IMR-90 (cell line): ENCODE data around the gene SERPINA1. TPM values are rescaled to one million over a fixed set of nuclear protein-coding genes. Genes with fewer than 3 reads are reported as not detected.
A peak's percentile ranks its signal among the peaks of the same experiment; 100 is the strongest.

Source experiments
- ATAC-seq: fragments of 200-7000 bp; cut with Tn5 transposase; 2 replicates; pipeline ENCODE4 v1.9.1; 2020; ENCODE audit warnings: low read depth, mild to moderate bottlenecking, moderate library complexity
- BruUV-seq: library from RNA; stranded (reverse); fragments of 400-500 nt; replicated peaks from 2 replicates; lab custom pipeline; 2021; lab: Mats Ljungman, UMichigan
- CTCF ChIA-PET: fragments of 300-600 bp; formaldehyde crosslinking; extraction: SDS; loops from one replicate; lab custom pipeline; 2021; ENCODE audit warnings: antibody characterized with exemption; lab: Yijun Ruan, JAX
- POLR2A ChIA-PET: fragments of 300-600 bp; sonication (Branson Sonifier 250); formaldehyde crosslinking; loops from one replicate; lab custom pipeline; 2022; ENCODE audit warnings: antibody characterized with exemption; ENCODE audit not compliant: unreplicated experiment; lab: Charles Lee
- DNase-seq: peaks from one replicate; pipeline ENCODE4 v3.0.0; 2013
- H2AFZ ChIP-seq: replicated peaks from 2 replicates; pipeline ENCODE3; 2013; ENCODE audit warnings: low read length, mild to moderate bottlenecking; ENCODE audit not compliant: poor library complexity
- H2AK5ac ChIP-seq: 2 replicates; pipeline ENCODE4 v1.6.1; 2013; ENCODE audit warnings: low read depth, low read length, inconsistent platforms
- H2AK9ac ChIP-seq: replicated peaks from 2 replicates; pipeline ENCODE3; 2013; ENCODE audit warnings: mild to moderate bottlenecking, low read depth, low read length, moderate library complexity; ENCODE audit not compliant: poor library complexity
- H2BK120ac ChIP-seq: 2 replicates; pipeline ENCODE4 v1.6.1; 2013; ENCODE audit warnings: low read depth, low read length, inconsistent platforms
- H2BK15ac ChIP-seq: 3 replicates; pipeline ENCODE4 v1.6.1; 2013; ENCODE audit warnings: low read depth, low read length, inconsistent platforms
- H2BK20ac ChIP-seq: 2 replicates; pipeline ENCODE4 v1.6.1; 2013; ENCODE audit warnings: low read depth, mild to moderate bottlenecking, inconsistent platforms, low read length, moderate library complexity
- H2BK5ac ChIP-seq: 2 replicates; pipeline ENCODE4 v1.6.1; 2013; ENCODE audit warnings: mild to moderate bottlenecking, low read depth, low read length, inconsistent platforms; ENCODE audit not compliant: poor library complexity, severe bottlenecking
- H3K14ac ChIP-seq: replicated peaks from 2 replicates; pipeline ENCODE4 v1.6.1; 2013; ENCODE audit warnings: low read depth, low read length, inconsistent platforms
- H3K18ac ChIP-seq: 2 replicates; pipeline ENCODE4 v1.6.1; 2013; ENCODE audit warnings: low read depth, low read length, control low read depth
- H3K23ac ChIP-seq: 2 replicates; pipeline ENCODE4 v1.6.1; 2013; ENCODE audit warnings: low read depth, low read length, inconsistent platforms
- H3K27ac ChIP-seq: 2 replicates; pipeline ENCODE4 v1.5.1; 2013; ENCODE audit warnings: mild to moderate bottlenecking, control low read depth, low read length; ENCODE audit not compliant: insufficient read depth
- H3K27me3 ChIP-seq: 2 replicates; pipeline ENCODE4 v1.6.1; 2013; ENCODE audit warnings: low read length; ENCODE audit not compliant: control insufficient read depth, insufficient read depth
- H3K36me3 ChIP-seq: 2 replicates; pipeline ENCODE4 v1.6.1; 2013; ENCODE audit warnings: low read length, mixed read lengths; ENCODE audit not compliant: control insufficient read depth, insufficient read depth
- H3K4ac ChIP-seq: 2 replicates; pipeline ENCODE4 v1.6.1; 2013; ENCODE audit warnings: low read depth, low read length, inconsistent platforms
- H3K4me1 ChIP-seq: 2 replicates; pipeline ENCODE4 v1.6.1; 2013; ENCODE audit warnings: low read length, mixed read lengths; ENCODE audit not compliant: control insufficient read depth, insufficient read depth
- H3K4me2 ChIP-seq: 2 replicates; pipeline ENCODE4 v1.6.1; 2013; ENCODE audit warnings: low read depth, mild to moderate bottlenecking, control low read depth, low read length, moderate library complexity
- H3K4me3 ChIP-seq: 2 replicates; pipeline ENCODE4 v1.5.1; 2013; ENCODE audit warnings: low read depth, mild to moderate bottlenecking, control low read depth, low read length, moderate library complexity; ENCODE audit not compliant: insufficient read depth
- H3K56ac ChIP-seq: 2 replicates; pipeline ENCODE4 v1.6.1; 2013; ENCODE audit warnings: low read length, inconsistent platforms; ENCODE audit not compliant: insufficient read depth; ENCODE audit errors: extremely low read depth
- H3K79me1 ChIP-seq, 2 experiments: 2 replicates each; pipeline ENCODE4 v1.6.1; 2013; ENCODE audit warnings: low read length in 2 of 2, inconsistent platforms in 1 of 2, low read depth in 1 of 2
- H3K9ac ChIP-seq: 2 replicates; pipeline ENCODE4 v1.6.1; 2013; ENCODE audit warnings: low read depth, low read length, control low read depth
- H3K9me1 ChIP-seq: 2 replicates; pipeline ENCODE4 v1.6.1; 2013; ENCODE audit warnings: low read length, inconsistent platforms; ENCODE audit not compliant: insufficient read depth
- H3K9me3 ChIP-seq: 2 replicates; pipeline ENCODE4 v1.6.1; 2013; ENCODE audit warnings: low read length; ENCODE audit not compliant: control insufficient read depth, insufficient read depth
- H4K20me1 ChIP-seq: 2 replicates; pipeline ENCODE4 v1.6.1; 2013; ENCODE audit warnings: low read length, inconsistent platforms; ENCODE audit not compliant: insufficient read depth
- H4K5ac ChIP-seq: 2 replicates; pipeline ENCODE4 v1.6.1; 2013; ENCODE audit warnings: mild to moderate bottlenecking, low read depth, low read length, control low read depth
- H4K8ac ChIP-seq, 2 experiments: 2 replicates each; pipeline ENCODE4 v1.6.1; 2013; ENCODE audit warnings: low read depth in 2 of 2, low read length in 2 of 2, control low read depth in 1 of 2, inconsistent platforms in 1 of 2
- H4K91ac ChIP-seq: 2 replicates; pipeline ENCODE4 v1.6.1; 2013; ENCODE audit warnings: low read depth, low read length, inconsistent platforms; ENCODE audit not compliant: insufficient read depth
- CTCF ChIP-seq: conservative IDR thresholded peaks from 2 replicates; pipeline ENCODE4 v1.5.1; 2012; ENCODE audit warnings: mild to moderate bottlenecking, low read depth, low read length, improper control_type of control experiment
- NFE2L2 ChIP-seq: fragments of 150-350 bp; IDR thresholded peaks from 2 replicates; pipeline ENCODE4 v1.6.1; 2016; ENCODE audit warnings: low read depth, mild to moderate bottlenecking, low read length
- POLR2A ChIP-seq: IDR thresholded peaks from 2 replicates; pipeline ENCODE4 v1.6.1; 2012; ENCODE audit warnings: mild to moderate bottlenecking, low read depth, low read length
- RAD21 ChIP-seq: IDR thresholded peaks from 2 replicates; pipeline ENCODE4 v1.6.1; 2012; ENCODE audit warnings: low read length, improper control_type of control experiment
- SMC3 ChIP-seq: fragments of 150-350 bp; IDR thresholded peaks from 2 replicates; pipeline ENCODE4 v1.6.1; 2016; ENCODE audit warnings: low read depth, mild to moderate bottlenecking, antibody characterized with exemption, low read length, moderate library complexity
- WGBS, 2 experiments: methylation state at CpG; one replicate each; pipeline versions ENCODE4 v1.1.5 to v1.1.7; 2013; ENCODE audit warnings: missing lambda C conversion rate in 2 of 2; ENCODE audit not compliant: insufficient read length in 1 of 2; ENCODE audit errors: extremely low coverage in 2 of 2; 5-methylcytosine and 5-hydroxymethylcytosine counted together
- dilution Hi-C: fragments of 300-500 bp; cut with HindIII; formaldehyde crosslinking; loops from one replicate; pipeline ENCODE4 v1.14.3; 2018; ENCODE audit warnings: low sequenced_read_pairs; ENCODE audit not compliant: unreplicated experiment
- in situ Hi-C: fragments of 300-500 bp; cut with MboI; formaldehyde crosslinking; loops from 3 replicates; pipeline ENCODE4 v1.14.3; 2019; ENCODE audit warnings: low sequenced_read_pairs, inconsistent platforms, mixed read lengths
- intact Hi-C: fragments of 100-400 bp; cut with micrococcal nuclease; formaldehyde crosslinking; loops from 2 replicates; pipeline ENCODE4 v1.10.0; 2022
- polyA plus RNA-seq, 3 experiments: library from polyadenylated mRNA; depleted of rRNA; stranded (reverse); fragments of >200 nt; gene quantifications; 2 replicates each; pipeline ENCODE4 v1.2.3, GENCODE V29; 2012; ENCODE audit warnings: low replicate concordance in 1 of 3
- total RNA-seq: library from RNA; depleted of rRNA; stranded (reverse); fragments of >200 nt; gene quantifications from 2 replicates; pipeline ENCODE4 v1.2.3, GENCODE V29; 2012

The SERPINA1 gene
- total and polyA plus RNA-seq, 2 of the 4 experiments (the other 2 are of a cell fraction): 0.54 to 1.2 TPM

DNA sequence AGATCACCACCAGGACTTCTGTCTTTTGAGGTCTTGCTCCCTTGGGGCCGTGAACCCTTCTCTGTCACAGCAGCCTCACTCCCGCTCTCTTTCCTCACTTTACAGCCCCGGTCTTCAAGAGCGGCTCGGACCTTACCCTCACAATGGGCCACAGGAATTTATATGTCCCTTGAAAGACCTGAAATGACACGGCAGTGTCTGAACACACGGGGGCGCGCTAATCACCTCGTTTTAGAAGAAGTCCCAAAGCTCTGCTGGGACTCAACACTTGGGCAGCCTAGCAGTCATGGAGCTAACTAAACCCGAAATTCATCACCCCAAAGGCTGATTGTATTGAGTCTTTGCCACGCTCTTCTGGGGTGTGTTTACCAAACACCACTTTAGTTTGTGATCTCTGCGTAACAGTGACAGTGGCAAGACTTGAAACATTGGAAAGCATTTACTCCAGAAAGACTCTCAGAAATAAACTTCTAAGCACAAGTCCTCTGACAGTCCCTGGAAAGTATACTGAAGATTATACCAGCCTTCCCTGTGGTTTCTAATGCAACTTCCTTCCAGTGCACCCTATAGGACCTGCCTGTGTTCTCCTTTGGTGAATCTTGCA is 35.2 kb upstream of the SERPINA1 start:
- Histone ChIP-seq H2AK5ac (no peak overlapping the region), H3K4me2 (peak overlapping the region; percentile 61; the same call in 1 of the 2 replicates), H2AK9ac (no peak overlapping the region), H4K20me1 (no peaks in the 10 kb centered on the region), H2BK20ac (no peak overlapping the region), H3K27ac (no peak overlapping the region), H3K9ac (no peak overlapping the region), H2AFZ (peak overlapping the region; percentile 74), H3K4me1 (no peaks in the 10 kb centered on the region), H3K79me1 (no peaks in the 10 kb centered on the region), H4K8ac (no peak overlapping the region), H3K14ac (no peak overlapping the region), H3K9me3 (no peaks in the 10 kb centered on the region), H3K36me3 (no peaks in the 10 kb centered on the region), H2BK5ac (no peak overlapping the region), H3K27me3 (peaks cover 11% of the 10 kb centered on the region), H3K56ac (no peak overlapping the region), H3K23ac (no peak overlapping the region), H4K5ac (no peak overlapping the region), H3K4me3 (no peak overlapping the region), H2BK15ac (no peak overlapping the region), H3K18ac (no peak overlapping the region), H4K91ac (no peak overlapping the region), H3K9me1 (no peaks in the 10 kb centered on the region), H2BK120ac (no peak overlapping the region), H3K4ac (no peak overlapping the region)
- DNase-seq (peak; percentile 59), ATAC-seq (peak; percentile 83)
- dilution Hi-C loops (no loop called here), intact Hi-C loops (loop anchor here (2.0 to 10.0 kb wide), 2 partner anchors 257 to 1571 kb away; no protein-coding TSS in a partner anchor), in situ Hi-C loops (no loop called here)
- no TSS peak for BruUV-seq
- ChIA-PET POLR2A (no interaction called here), CTCF (interaction anchor here (0.5 to 1.8 kb wide), 11 partner anchors 9 to 1885 kb away, joined by 3 to 6 read pairs (median 3); no protein-coding TSS in a partner anchor)
- TF ChIP-seq SMC3: peak; percentile 56
- no peak for TF ChIP-seq NFE2L2
- TF ChIP-seq CTCF: peak; percentile 66
- TF ChIP-seq POLR2A: no peak
- peak; percentile 48 for TF ChIP-seq RAD21
- WGBS, 2 experiments: 14% methylated on average over 6 of the region's 13 CpGs; no CpG with 5 or more reads in 1 of the 2 experiments
